WTC11 (cell line): ENCODE results near the gene TTYH1.

Source experiments
- CBFB ChIP-seq: sonication (generic); formaldehyde crosslinking; IDR thresholded peaks from 2 replicates; pipeline ENCODE4 v1.8.1; 2022; ENCODE audit warnings: mild to moderate bottlenecking, low read depth, missing genetic modification reagents
- CREB1 ChIP-seq: sonication (generic); formaldehyde crosslinking; IDR thresholded peaks from 2 replicates; pipeline ENCODE4 v1.8.0; 2023; ENCODE audit warnings: mild to moderate bottlenecking, missing genetic modification reagents
- ELF4 ChIP-seq: sonication (generic); formaldehyde crosslinking; IDR thresholded peaks from 2 replicates; pipeline ENCODE4 v1.8.1; 2022; ENCODE audit warnings: low read depth, mild to moderate bottlenecking, moderate library complexity, missing genetic modification reagents
- ETV6 ChIP-seq: sonication (generic); formaldehyde crosslinking; IDR thresholded peaks from 2 replicates; pipeline ENCODE4 v1.8.1; 2022; ENCODE audit warnings: mild to moderate bottlenecking, missing genetic modification reagents
- FOXP1 ChIP-seq: sonication (generic); formaldehyde crosslinking; IDR thresholded peaks from 2 replicates; pipeline ENCODE4 v1.8.0; 2022; ENCODE audit warnings: missing genetic modification reagents, mild to moderate bottlenecking, moderate library complexity, borderline replicate concordance
- GABPB1 ChIP-seq: sonication (generic); formaldehyde crosslinking; IDR thresholded peaks from 2 replicates; pipeline ENCODE4 v1.8.1; 2023; ENCODE audit warnings: mild to moderate bottlenecking, missing genetic modification reagents
- JAZF1 ChIP-seq: fragments of 250-450 bp; sonication (Bioruptor Pico); IDR thresholded peaks from 2 replicates; pipeline ENCODE4 v1.9.0; 2021; ENCODE audit warnings: moderate library complexity, mild to moderate bottlenecking, inconsistent platforms
- ZBTB21 ChIP-seq: sonication (generic); formaldehyde crosslinking; IDR thresholded peaks from 2 replicates; pipeline ENCODE4 v1.8.1; 2023; ENCODE audit warnings: mild to moderate bottlenecking, missing genetic modification reagents, borderline replicate concordance
- ZNF138 ChIP-seq: sonication (generic); formaldehyde crosslinking; conservative IDR thresholded peaks from 2 replicates; pipeline ENCODE4 v1.8.1; 2022; ENCODE audit warnings: mild to moderate bottlenecking, moderate library complexity, missing genetic modification reagents
- ZNF671 ChIP-seq: fragments of 250-450 bp; sonication (Bioruptor Pico); IDR thresholded peaks from 2 replicates; pipeline ENCODE4 v1.8.0; 2021; ENCODE audit warnings: mild to moderate bottlenecking
- TF ChIP-seq, protein P1 (sequence below): fragments of 200-600 bp; IDR thresholded peaks from 2 replicates; pipeline ENCODE4 v1.8.0; 2022; ENCODE audit warnings: antibody characterized with exemption
- TF ChIP-seq, protein P2 (sequence below): sonication (generic); formaldehyde crosslinking; IDR thresholded peaks from 2 replicates; pipeline ENCODE4 v1.8.0; 2022; ENCODE audit warnings: mild to moderate bottlenecking, missing genetic modification reagents
- TF ChIP-seq, protein P3 (sequence below): sonication (generic); formaldehyde crosslinking; conservative IDR thresholded peaks from 2 replicates; pipeline ENCODE4 v1.8.1; 2022; ENCODE audit warnings: mild to moderate bottlenecking, missing genetic modification reagents

DNA sequence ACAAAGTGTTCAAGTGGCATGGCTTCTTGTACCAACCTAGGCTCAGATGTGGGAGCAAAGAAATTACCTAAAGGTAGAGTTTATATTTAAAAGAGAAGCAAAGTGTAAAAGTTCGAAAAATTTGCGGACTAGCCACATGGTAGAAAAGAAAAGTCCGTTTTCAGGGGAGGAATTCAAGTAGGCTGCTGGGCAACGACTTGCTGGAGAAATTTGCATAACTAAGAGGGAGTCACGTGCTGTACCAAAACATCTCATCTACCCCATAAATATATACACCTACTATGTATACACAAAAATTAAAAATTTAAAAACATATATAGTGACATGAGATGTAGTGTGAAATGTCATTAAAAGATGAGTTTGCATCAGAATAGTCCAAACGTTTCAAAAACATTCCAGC lies 48.5 kb upstream of the TTYH1 start:
- TF ChIP-seq, protein P1, sequence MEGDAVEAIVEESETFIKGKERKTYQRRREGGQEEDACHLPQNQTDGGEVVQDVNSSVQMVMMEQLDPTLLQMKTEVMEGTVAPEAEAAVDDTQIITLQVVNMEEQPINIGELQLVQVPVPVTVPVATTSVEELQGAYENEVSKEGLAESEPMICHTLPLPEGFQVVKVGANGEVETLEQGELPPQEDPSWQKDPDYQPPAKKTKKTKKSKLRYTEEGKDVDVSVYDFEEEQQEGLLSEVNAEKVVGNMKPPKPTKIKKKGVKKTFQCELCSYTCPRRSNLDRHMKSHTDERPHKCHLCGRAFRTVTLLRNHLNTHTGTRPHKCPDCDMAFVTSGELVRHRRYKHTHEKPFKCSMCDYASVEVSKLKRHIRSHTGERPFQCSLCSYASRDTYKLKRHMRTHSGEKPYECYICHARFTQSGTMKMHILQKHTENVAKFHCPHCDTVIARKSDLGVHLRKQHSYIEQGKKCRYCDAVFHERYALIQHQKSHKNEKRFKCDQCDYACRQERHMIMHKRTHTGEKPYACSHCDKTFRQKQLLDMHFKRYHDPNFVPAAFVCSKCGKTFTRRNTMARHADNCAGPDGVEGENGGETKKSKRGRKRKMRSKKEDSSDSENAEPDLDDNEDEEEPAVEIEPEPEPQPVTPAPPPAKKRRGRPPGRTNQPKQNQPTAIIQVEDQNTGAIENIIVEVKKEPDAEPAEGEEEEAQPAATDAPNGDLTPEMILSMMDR = no peak
- no peak for TF ChIP-seq FOXP1 (CRISPR knock-in tag)
- TF ChIP-seq ETV6 (CRISPR knock-in tag) = no peak
- no peak for TF ChIP-seq GABPB1 (CRISPR knock-in tag)
- no peak for TF ChIP-seq CREB1 (CRISPR knock-in tag)
- TF ChIP-seq, protein P2, sequence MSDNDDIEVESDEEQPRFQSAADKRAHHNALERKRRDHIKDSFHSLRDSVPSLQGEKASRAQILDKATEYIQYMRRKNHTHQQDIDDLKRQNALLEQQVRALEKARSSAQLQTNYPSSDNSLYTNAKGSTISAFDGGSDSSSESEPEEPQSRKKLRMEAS = no peak
- no peak for TF ChIP-seq ELF4 (CRISPR knock-in tag)
- TF ChIP-seq, protein P3, sequence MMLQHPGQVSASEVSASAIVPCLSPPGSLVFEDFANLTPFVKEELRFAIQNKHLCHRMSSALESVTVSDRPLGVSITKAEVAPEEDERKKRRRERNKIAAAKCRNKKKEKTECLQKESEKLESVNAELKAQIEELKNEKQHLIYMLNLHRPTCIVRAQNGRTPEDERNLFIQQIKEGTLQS (CRISPR knock-in tag) = no peak
- TF ChIP-seq CBFB (CRISPR knock-in tag) = no peak
- TF ChIP-seq ZNF671 (CRISPR knock-in tag) = no peak
- TF ChIP-seq ZBTB21 = no peak
- no peak for TF ChIP-seq JAZF1
- TF ChIP-seq ZNF138 (CRISPR knock-in tag) = no peak
